H9 (cell line): ENCODE measurements around the gene IL12A. TPM values are rescaled to one million over a fixed set of nuclear protein-coding genes. Genes with fewer than 3 reads are reported as not detected.

Experiments used
- DNase-seq: peaks from one replicate; pipeline ENCODE4 v3.0.0-alpha.2; 2017
- H2AFZ ChIP-seq: one replicate; pipeline ENCODE4 v1.6.1; 2013; ENCODE audit warnings: mild to moderate bottlenecking, low read length, control low read depth, moderate library complexity
- H2AK5ac ChIP-seq: 2 replicates; pipeline ENCODE4 v1.6.1; 2013; ENCODE audit warnings: low read length, control low read depth, mixed read lengths; ENCODE audit not compliant: insufficient read length
- H2BK120ac ChIP-seq: one replicate; pipeline ENCODE4 v1.6.1; 2013; ENCODE audit warnings: low read depth, mild to moderate bottlenecking, low read length, control low read depth, inconsistent platforms; ENCODE audit not compliant: poor library complexity, severe bottlenecking
- H2BK12ac ChIP-seq: 2 replicates; pipeline ENCODE4 v1.6.1; 2013; ENCODE audit warnings: low read length, control low read depth, mixed read lengths, low read depth; ENCODE audit not compliant: insufficient read length
- H2BK15ac ChIP-seq: 2 replicates; pipeline ENCODE4 v1.6.1; 2013; ENCODE audit warnings: low read depth, low read length, control low read depth
- H2BK20ac ChIP-seq: one replicate; pipeline ENCODE4 v1.6.1; 2013; ENCODE audit warnings: low read depth, mild to moderate bottlenecking, low read length, control low read depth, inconsistent platforms; ENCODE audit not compliant: poor library complexity, severe bottlenecking
- H2BK5ac ChIP-seq: 2 replicates; pipeline ENCODE4 v1.6.1; 2013; ENCODE audit warnings: low read length, control low read depth, mixed read lengths; ENCODE audit not compliant: insufficient read length
- H3K14ac ChIP-seq: 2 replicates; pipeline ENCODE4 v1.6.1; 2013; ENCODE audit warnings: low read length, control low read depth; ENCODE audit not compliant: insufficient read depth
- H3K18ac ChIP-seq: 2 replicates; pipeline ENCODE4 v1.6.1; 2013; ENCODE audit warnings: low read depth, mild to moderate bottlenecking, mixed read lengths, low read length, control low read depth; ENCODE audit not compliant: insufficient read length
- H3K23ac ChIP-seq: 2 replicates; pipeline ENCODE4 v1.6.1; 2013; ENCODE audit warnings: low read length, control low read depth, mixed read lengths, low read depth; ENCODE audit not compliant: insufficient read length
- H3K23me2 ChIP-seq: 2 replicates; pipeline ENCODE4 v1.6.1; 2013; ENCODE audit warnings: low read depth, mild to moderate bottlenecking, mixed read lengths, low read length, control low read depth; ENCODE audit not compliant: insufficient read length, poor library complexity, severe bottlenecking
- H3K27ac ChIP-seq: 2 replicates; pipeline ENCODE4 v1.5.1; 2013; ENCODE audit warnings: low read length, control low read depth, mixed read lengths, low read depth; ENCODE audit not compliant: insufficient read length
- H3K27me3 ChIP-seq: 2 replicates; pipeline ENCODE4 v1.6.1; 2013; ENCODE audit warnings: low read length, control low read depth, inconsistent platforms; ENCODE audit not compliant: insufficient read depth
- H3K4ac ChIP-seq: 2 replicates; pipeline ENCODE4 v1.6.1; 2013; ENCODE audit warnings: low read depth, mild to moderate bottlenecking, control low read depth, inconsistent platforms, low read length, moderate library complexity
- H3K4me1 ChIP-seq: 2 replicates; pipeline ENCODE4 v1.6.1; 2013; ENCODE audit warnings: low read length, control low read depth, inconsistent platforms; ENCODE audit not compliant: insufficient read depth
- H3K4me2 ChIP-seq: 2 replicates; pipeline ENCODE4 v1.6.1; 2013; ENCODE audit warnings: low read length, control low read depth, mixed read lengths; ENCODE audit not compliant: insufficient read length, insufficient read depth
- H3K56ac ChIP-seq: 2 replicates; pipeline ENCODE4 v1.6.1; 2013; ENCODE audit warnings: low read depth, mild to moderate bottlenecking, mixed read lengths, low read length, control low read depth; ENCODE audit not compliant: insufficient read length
- H3K79me1 ChIP-seq: 2 replicates; pipeline ENCODE4 v1.6.1; 2013; ENCODE audit warnings: low read depth, mild to moderate bottlenecking, moderate library complexity, low read length, control low read depth, inconsistent platforms; ENCODE audit not compliant: insufficient read depth, poor library complexity, severe bottlenecking
- H3K79me2 ChIP-seq: 2 replicates; pipeline ENCODE4 v1.6.1; 2013; ENCODE audit warnings: low read length, control low read depth, inconsistent platforms; ENCODE audit not compliant: insufficient read depth
- H3K9ac ChIP-seq: 2 replicates; pipeline ENCODE4 v1.6.1; 2013; ENCODE audit warnings: low read length, control low read depth, mixed read lengths; ENCODE audit not compliant: insufficient read length; ENCODE audit errors: extremely low read depth
- H3K9me3 ChIP-seq: one replicate; pipeline ENCODE4 v1.6.1; 2013; ENCODE audit warnings: low read depth, low read length, inconsistent platforms; ENCODE audit not compliant: control insufficient read depth
- H3T11ph ChIP-seq: one replicate; pipeline ENCODE4 v1.6.1; 2013; ENCODE audit warnings: mild to moderate bottlenecking, low read length, control low read depth, inconsistent platforms
- H4K20me1 ChIP-seq: one replicate; pipeline ENCODE4 v1.6.1; 2013; ENCODE audit not compliant: control insufficient read depth, insufficient read length, insufficient read depth
- H4K5ac ChIP-seq: 2 replicates; pipeline ENCODE4 v1.6.1; 2013; ENCODE audit warnings: low read depth, mild to moderate bottlenecking, mixed read lengths, low read length, control low read depth; ENCODE audit not compliant: insufficient read length
- H4K8ac ChIP-seq: replicated peaks from 2 replicates; pipeline ENCODE4 v1.6.1; 2013; ENCODE audit warnings: low read length, control low read depth, mixed read lengths, low read depth; ENCODE audit not compliant: insufficient read length
- H4K91ac ChIP-seq: 2 replicates; pipeline ENCODE4 v1.6.1; 2013; ENCODE audit warnings: low read depth, mild to moderate bottlenecking, moderate library complexity, mixed read lengths, low read length, control low read depth; ENCODE audit not compliant: insufficient read length
- H3K27ac Mint-ChIP-seq, 3 experiments: 2 replicates in 2 of 3; 3 replicates in 1 of 3; pipeline ENCODE4 v1.8.0; 2020 to 2021; ENCODE audit warnings: mixed read lengths in 3 of 3, mild to moderate bottlenecking in 1 of 3, moderate library complexity in 1 of 3
- H3K27me3 Mint-ChIP-seq: 2 replicates; pipeline ENCODE4 v1.8.0; 2021; ENCODE audit warnings: low read depth, mild to moderate bottlenecking, moderate library complexity, mixed read lengths
- H3K36me3 Mint-ChIP-seq, 3 experiments: 2 replicates in 2 of 3; 3 replicates in 1 of 3; pipeline ENCODE4 v1.8.0; 2020 to 2021; ENCODE audit warnings: low read depth in 3 of 3, mixed read lengths in 3 of 3; ENCODE audit not compliant: insufficient read depth in 1 of 3
- H3K4me1 Mint-ChIP-seq, 2 experiments: 2 replicates each; pipeline ENCODE4 v1.8.0; 2020; ENCODE audit warnings: mixed read lengths in 2 of 2
- H3K4me3 Mint-ChIP-seq, 2 experiments: 2 replicates in 1 of 2; 3 replicates in 1 of 2; pipeline ENCODE4 v1.8.0; 2020 to 2021; ENCODE audit warnings: mild to moderate bottlenecking in 2 of 2, mixed read lengths in 2 of 2, moderate library complexity in 1 of 2
- H3K9me3 Mint-ChIP-seq, 2 experiments: 2 replicates in 1 of 2; 3 replicates in 1 of 2; pipeline ENCODE4 v1.8.0; 2020; ENCODE audit warnings: mild to moderate bottlenecking in 2 of 2, mixed read lengths in 2 of 2, moderate library complexity in 1 of 2
- CTCF ChIP-seq: fragments of 200-600 bp; sonication (generic); conservative IDR thresholded peaks from 3 replicates; pipeline ENCODE4 v1.8.0; 2021; ENCODE audit warnings: antibody characterized with exemption, mild to moderate bottlenecking
- WGBS: extraction: QIAGEN DNeasy Blood & Tissue Kit; methylation state at CpG from one replicate; pipeline ENCODE4 v1.1.7; 2013; ENCODE audit warnings: missing lambda C conversion rate, low lambda C conversion rate, mixed read lengths; ENCODE audit not compliant: insufficient read length; ENCODE audit errors: extremely low coverage; 5-methylcytosine and 5-hydroxymethylcytosine counted together
- total RNA-seq: library from RNA; stranded (reverse); gene quantifications from 2 replicates; pipeline ENCODE4 v1.2.1, GENCODE V29; 2021

IL12A gene
- total RNA-seq, 1 experiment from 2014 or later: 0.50 TPM

- Mint-ChIP-seq H3K4me1 (peaks cover 18 to 19% of the 10 kb centered on the region in 2 experiments), H3K9me3 (no peaks in the 10 kb centered on the region; a peak in 1 of 5 replicates), H3K27ac (no peak overlapping the region), H3K36me3 (no peaks in the 10 kb centered on the region), H3K27me3 (peaks cover 28% of the 10 kb centered on the region), H3K4me3 (no peak overlapping the region)
- Histone ChIP-seq H3K4me1 (no peaks in the 10 kb centered on the region), H3K9ac (no peak overlapping the region), H2BK120ac (no peak overlapping the region), H3K4ac (no peak overlapping the region), H2BK20ac (no peak overlapping the region), H4K8ac (no peak overlapping the region), H3K23me2 (peaks cover 7% of the 10 kb centered on the region), H3K79me2 (no peaks in the 10 kb centered on the region), H2AK5ac (no peak overlapping the region), H3K23ac (no peak overlapping the region), H2BK5ac (no peak overlapping the region), H3K4me2 (no peak overlapping the region), H3K9me3 (no peaks in the 10 kb centered on the region), H3K18ac (no peak overlapping the region), H3K56ac (no peak overlapping the region), H3K79me1 (no peaks in the 10 kb centered on the region), H4K20me1 (no peaks in the 10 kb centered on the region), H3T11ph (no peak overlapping the region), H2BK12ac (no peak overlapping the region), H4K5ac (no peak overlapping the region), H3K27ac (no peak overlapping the region), H2AFZ (no peak overlapping the region), H2BK15ac (no peak overlapping the region), H3K27me3 (no peaks in the 10 kb centered on the region; the same call in 1 of the 2 replicates), H4K91ac (no peak overlapping the region), H3K14ac (no peak overlapping the region)
- no peak for TF ChIP-seq CTCF
- no peak for DNase-seq
- WGBS: no CpG with 5 or more reads among the region's 1 CpG
Measured at GRCh38 chr3:160035757-160036156, 47.1 kb downstream of the IL12A start.
